Suprapubic skin (tissue), 3 donors: ENCODE results near the gene TUBB6.

ENCODE experiments used
- EP300 ChIP-seq: sonication (generic); formaldehyde crosslinking; IDR thresholded peaks from one replicate; pipeline ENCODE4 v1.6.1; 2017; ENCODE audit warnings: antibody characterized with exemption
- POLR2A ChIP-seq, 2 donors: fragments of 450-650 bp; IDR thresholded peaks; one replicate each; pipeline ENCODE4 v1.6.1; 2017; ENCODE audit warnings: antibody characterized with exemption in 2 of 2, mild to moderate bottlenecking in 2 of 2, moderate library complexity in 2 of 2
- TF ChIP-seq, protein P1 (sequence below), 2 donors: fragments of 200-600 bp in 1 of 2; fragments of 450-650 bp in 1 of 2; sonication (generic) in 1 of 2; IDR thresholded peaks; one replicate each; pipeline ENCODE4 v1.5.1; 2016 to 2019; ENCODE audit warnings: antibody characterized with exemption in 2 of 2, mild to moderate bottlenecking in 1 of 2, moderate library complexity in 1 of 2

DNA sequence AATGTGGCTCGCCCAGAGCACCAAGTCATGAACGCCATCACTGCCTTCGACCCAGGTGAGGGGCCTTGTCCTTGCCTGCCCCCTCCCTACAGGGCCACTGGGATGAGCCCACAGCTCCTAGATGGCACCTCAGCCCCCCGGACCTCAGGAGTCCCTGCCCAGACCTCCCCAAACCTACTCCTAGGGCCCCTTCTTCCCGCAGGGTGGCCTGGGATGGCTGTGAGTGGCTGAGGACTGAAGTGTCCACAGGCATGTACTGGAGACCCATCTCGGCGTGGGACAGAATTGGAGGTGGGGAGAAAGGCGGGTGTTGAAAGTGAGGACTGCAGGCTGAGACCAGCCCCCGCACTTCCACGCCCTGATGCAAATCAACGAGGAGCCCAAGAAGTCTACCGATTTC is 2.8 kb upstream of the TUBB6 start:
- TF ChIP-seq, protein P1, sequence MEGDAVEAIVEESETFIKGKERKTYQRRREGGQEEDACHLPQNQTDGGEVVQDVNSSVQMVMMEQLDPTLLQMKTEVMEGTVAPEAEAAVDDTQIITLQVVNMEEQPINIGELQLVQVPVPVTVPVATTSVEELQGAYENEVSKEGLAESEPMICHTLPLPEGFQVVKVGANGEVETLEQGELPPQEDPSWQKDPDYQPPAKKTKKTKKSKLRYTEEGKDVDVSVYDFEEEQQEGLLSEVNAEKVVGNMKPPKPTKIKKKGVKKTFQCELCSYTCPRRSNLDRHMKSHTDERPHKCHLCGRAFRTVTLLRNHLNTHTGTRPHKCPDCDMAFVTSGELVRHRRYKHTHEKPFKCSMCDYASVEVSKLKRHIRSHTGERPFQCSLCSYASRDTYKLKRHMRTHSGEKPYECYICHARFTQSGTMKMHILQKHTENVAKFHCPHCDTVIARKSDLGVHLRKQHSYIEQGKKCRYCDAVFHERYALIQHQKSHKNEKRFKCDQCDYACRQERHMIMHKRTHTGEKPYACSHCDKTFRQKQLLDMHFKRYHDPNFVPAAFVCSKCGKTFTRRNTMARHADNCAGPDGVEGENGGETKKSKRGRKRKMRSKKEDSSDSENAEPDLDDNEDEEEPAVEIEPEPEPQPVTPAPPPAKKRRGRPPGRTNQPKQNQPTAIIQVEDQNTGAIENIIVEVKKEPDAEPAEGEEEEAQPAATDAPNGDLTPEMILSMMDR (IDR thresholded peaks at IDR 0.05): no peak
- TF ChIP-seq EP300: no peak
- TF ChIP-seq POLR2A (IDR thresholded peaks at IDR 0.05): no peak
